ENCODE results near the gene TAF4.

TAF4 gene

GRCh38 chr20:62020935-62021701 is 44.6 kb downstream of the TAF4 start:
- no peak for TF ChIP-seq CTCF (IDR thresholded peaks at IDR 0.05; ENCODE audit: insufficient read depth, low read depth, low read length, missing control alignments)
- DNase-seq (ENCODE audit: low read depth) = no peak
- no peak overlapping the region for H3K4me3 ChIP-seq (ENCODE audit: low read depth, low read length)

- DNase-seq (ENCODE audit: low read depth) = no peak
- no peak for TF ChIP-seq CTCF (IDR thresholded peaks at IDR 0.05; ENCODE audit: insufficient read depth, low read depth, low read length, missing control alignments)
- H3K4me3 ChIP-seq (ENCODE audit: low read depth, low read length) = no peak overlapping the region
Measured at GRCh38 chr20:62019881-62020492, 45.7 kb downstream of the TAF4 start.

- no peak overlapping the region for H3K4me3 ChIP-seq (ENCODE audit: low read depth, low read length)
- DNase-seq (ENCODE audit: low read depth) = no peak
- TF ChIP-seq CTCF (IDR thresholded peaks at IDR 0.05; ENCODE audit: insufficient read depth, low read depth, low read length, missing control alignments) = no peak
Measured at GRCh38 chr20:62019144-62019805, 46.4 kb downstream of the TAF4 start.

- TF ChIP-seq CTCF (IDR thresholded peaks at IDR 0.05; ENCODE audit: insufficient read depth, low read depth, low read length, missing control alignments) = no peak
- no peak overlapping the region for H3K4me3 ChIP-seq (ENCODE audit: low read depth, low read length)
- no peak for DNase-seq (ENCODE audit: low read depth)
Measured at GRCh38 chr20:62018437-62019143, 47.1 kb downstream of the TAF4 start.

- no peak overlapping the region for H3K4me3 ChIP-seq (ENCODE audit: low read depth, low read length)
- no peak for DNase-seq (ENCODE audit: low read depth)
- TF ChIP-seq CTCF (IDR thresholded peaks at IDR 0.05; ENCODE audit: insufficient read depth, low read depth, low read length, missing control alignments) = no peak
Measured at GRCh38 chr20:62015540-62016288, 50.0 kb downstream of the TAF4 start.

GRCh38 chr20:62014889-62015537 is 50.7 kb downstream of the TAF4 start:
- no peak for DNase-seq (ENCODE audit: low read depth)
- TF ChIP-seq CTCF (IDR thresholded peaks at IDR 0.05; ENCODE audit: insufficient read depth, low read depth, low read length, missing control alignments) = no peak

More at GRCh38 chr20:62014889-62015537, 50.7 kb downstream of the TAF4 start:
- H3K4me3 ChIP-seq (ENCODE audit: low read depth, low read length) = no peak overlapping the region

All from GM12865 (cell line).